PC-9 (cell line): Measurements from ENCODE around the gene UNC13C. TPM values are rescaled to one million over a fixed set of nuclear protein-coding genes. Genes with fewer than 3 reads are reported as not detected.

Experiments
- BruUV-seq: library from RNA; stranded (reverse); fragments of 400-500 nt; replicated peaks from 2 replicates; lab custom pipeline; 2021; lab: Mats Ljungman, UMichigan
- CTCF ChIA-PET: fragments of 300-600 bp; sonication (Branson Sonifier 250); formaldehyde crosslinking; loops from one replicate; lab custom pipeline; 2022; ENCODE audit warnings: antibody characterized with exemption; lab: Charles Lee
- POLR2A ChIA-PET: fragments of 300-600 bp; sonication (Branson Sonifier 250); formaldehyde crosslinking; loops from one replicate; lab custom pipeline; 2022; ENCODE audit warnings: antibody characterized with exemption; ENCODE audit not compliant: unreplicated experiment; lab: Charles Lee
- DNase-seq, 2 experiments: peaks; one replicate each; pipeline versions ENCODE4 v3.0.0 to v3.0.0-alpha.2; 2015 to 2022; ENCODE audit warnings: mixed read lengths in 1 of 2
- H2AFZ ChIP-seq: fragments of 200-600 bp; sonication (generic); 2 replicates; pipeline ENCODE4 v1.8.1; 2017; ENCODE audit warnings: antibody characterized with exemption
- H3F3A ChIP-seq: fragments of 200-600 bp; sonication (generic); 2 replicates; pipeline ENCODE4 v1.8.1; 2017; ENCODE audit warnings: antibody characterized with exemption, mild to moderate bottlenecking, low read depth; ENCODE audit not compliant: insufficient read depth
- H3K27ac ChIP-seq: fragments of 200-600 bp; sonication (generic); 2 replicates; pipeline ENCODE4 v1.6.1; 2016; ENCODE audit warnings: mixed run types
- H3K27me3 ChIP-seq: fragments of 200-600 bp; sonication (generic); 2 replicates; pipeline ENCODE4 v1.6.1; 2016; ENCODE audit warnings: low read depth, mixed run types; ENCODE audit not compliant: insufficient read depth
- H3K36me3 ChIP-seq: fragments of 200-600 bp; sonication (generic); 2 replicates; pipeline ENCODE4 v1.6.1; 2016; ENCODE audit warnings: low read depth, mixed run types
- H3K4me1 ChIP-seq: fragments of 200-600 bp; sonication (generic); replicated peaks from 2 replicates; pipeline ENCODE4 v1.6.1; 2016; ENCODE audit warnings: mixed run types; ENCODE audit not compliant: insufficient read depth
- H3K4me2 ChIP-seq: fragments of 200-600 bp; sonication (generic); 2 replicates; pipeline ENCODE4 v1.6.1; 2017; ENCODE audit warnings: mixed run types
- H3K4me3 ChIP-seq: fragments of 200-600 bp; sonication (generic); 2 replicates; pipeline ENCODE4 v1.6.1; 2016; ENCODE audit warnings: mixed run types
- H3K79me2 ChIP-seq: fragments of 200-600 bp; sonication (generic); 2 replicates; pipeline ENCODE4 v1.6.1; 2017; ENCODE audit warnings: low read depth, mixed run types
- H3K9me2 ChIP-seq: fragments of 200-600 bp; sonication (generic); 2 replicates; pipeline ENCODE4 v1.8.1; 2017; ENCODE audit warnings: mild to moderate bottlenecking; ENCODE audit not compliant: insufficient read depth
- H3K9me3 ChIP-seq: fragments of 200-600 bp; sonication (generic); 2 replicates; pipeline ENCODE4 v1.8.1; 2016; ENCODE audit warnings: low read depth; ENCODE audit not compliant: insufficient read depth
- H4K20me1 ChIP-seq: fragments of 200-600 bp; sonication (generic); 2 replicates; pipeline ENCODE4 v1.8.1; 2017; ENCODE audit not compliant: insufficient read depth
- CTCF ChIP-seq: fragments of 200-600 bp; sonication (generic); conservative IDR thresholded peaks from 2 replicates; pipeline ENCODE4 v1.6.1; 2017; ENCODE audit warnings: mixed run types, antibody characterized with exemption, mild to moderate bottlenecking, moderate library complexity
- EZH2 ChIP-seq: fragments of 200-600 bp; sonication (generic); IDR thresholded peaks from 2 replicates; pipeline ENCODE4 v1.8.0; 2017; ENCODE audit warnings: antibody characterized with exemption, low read depth
- intact Hi-C: fragments of 100-400 bp; cut with micrococcal nuclease; formaldehyde crosslinking; loops from one replicate; pipeline ENCODE4 v1.10.0; 2022; ENCODE audit not compliant: unreplicated experiment
- total RNA-seq: library from RNA; stranded (reverse); gene quantifications from 2 replicates; pipeline ENCODE4 v1.2.3, GENCODE V29; 2021

Gene UNC13C
- total RNA-seq, 1 experiment from 2014 or later = not detected

- H3K9me2 ChIP-seq = no peaks in the 10 kb centered on the region
- H3K4me3 ChIP-seq = no peak overlapping the region
- H3F3A ChIP-seq = no peaks in the 10 kb centered on the region
- no peaks in the 10 kb centered on the region for H4K20me1 ChIP-seq
- no TSS peak for BruUV-seq
- no peaks in the 10 kb centered on the region for H3K4me1 ChIP-seq
- no peaks in the 10 kb centered on the region for H3K27me3 ChIP-seq
- no peaks in the 10 kb centered on the region for H3K36me3 ChIP-seq
- DNase-seq = no peak
- CTCF ChIA-PET = no interaction called here
- no peak for TF ChIP-seq EZH2
- TF ChIP-seq CTCF = no peak
- intact Hi-C loops = no loop called here
- no peak overlapping the region for H3K27ac ChIP-seq
- POLR2A ChIA-PET = no interaction called here
- H3K4me2 ChIP-seq = no peak overlapping the region
- H2AFZ ChIP-seq = no peak overlapping the region
- H3K9me3 ChIP-seq = no peaks in the 10 kb centered on the region
- H3K79me2 ChIP-seq = no peaks in the 10 kb centered on the region
Observed at GRCh38 chr15:54620916-54621315, 642.7 kb downstream of the UNC13C start.

DNA sequence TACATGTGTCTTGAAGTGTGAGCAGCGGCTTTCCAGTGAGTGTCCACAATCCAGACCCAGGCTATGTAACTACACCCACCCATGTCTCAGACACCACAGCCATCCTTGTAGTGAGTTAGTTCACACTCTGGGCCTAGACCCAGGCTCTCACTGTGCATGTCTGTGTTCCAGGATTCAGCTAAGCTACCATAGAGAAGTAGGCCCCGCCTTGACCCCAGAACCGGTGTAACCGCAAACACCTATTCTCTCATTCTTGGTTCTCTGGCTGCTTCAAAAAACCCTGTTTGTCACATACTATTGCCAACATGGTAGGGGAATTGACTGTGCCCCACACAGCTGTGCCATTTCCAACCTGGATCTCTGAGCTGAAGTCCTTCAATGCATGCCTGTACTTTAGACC lies 657.9 kb downstream of the UNC13C start:
- Histone ChIP-seq H3K27me3 (no peaks in the 10 kb centered on the region), H4K20me1 (no peaks in the 10 kb centered on the region), H3K36me3 (no peaks in the 10 kb centered on the region), H3K79me2 (no peaks in the 10 kb centered on the region), H3K4me2 (no peak overlapping the region), H3K4me3 (no peak overlapping the region), H2AFZ (no peak overlapping the region), H3K9me3 (no peaks in the 10 kb centered on the region), H3K9me2 (no peaks in the 10 kb centered on the region), H3K4me1 (no peaks in the 10 kb centered on the region), H3K27ac (no peak overlapping the region), H3F3A (no peaks in the 10 kb centered on the region)
- no TSS peak for BruUV-seq
- ChIA-PET CTCF (no interaction called here), POLR2A (no interaction called here)
- intact Hi-C loops = no loop called here
- TF ChIP-seq EZH2 (no peak), CTCF (no peak)
- no peak for DNase-seq

DNA sequence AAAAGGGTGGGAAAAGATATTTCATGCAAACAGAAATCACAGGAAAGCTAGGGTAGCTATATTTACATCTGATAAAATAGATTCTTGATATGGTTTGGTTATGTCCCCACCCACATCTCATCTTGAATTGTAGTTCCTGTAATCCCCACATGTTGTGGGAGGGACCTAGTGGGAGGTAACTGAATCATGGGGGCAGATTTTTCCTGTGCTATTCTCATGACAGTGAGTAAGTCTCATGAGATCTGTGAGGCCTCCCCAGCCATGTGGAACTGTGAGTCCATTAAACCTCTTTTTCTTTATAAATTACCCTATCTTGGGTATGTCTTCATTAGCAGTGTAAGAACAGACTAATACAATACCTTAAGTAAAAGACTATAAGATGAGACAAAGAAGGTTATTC lies 660.4 kb downstream of the UNC13C start:
- Histone ChIP-seq H2AFZ (no peak overlapping the region), H3K9me2 (no peaks in the 10 kb centered on the region), H3K4me3 (no peak overlapping the region), H3K4me1 (no peaks in the 10 kb centered on the region), H3K79me2 (no peaks in the 10 kb centered on the region), H3K9me3 (no peaks in the 10 kb centered on the region), H3K27me3 (no peaks in the 10 kb centered on the region), H3K4me2 (no peak overlapping the region), H3F3A (no peaks in the 10 kb centered on the region), H3K36me3 (no peaks in the 10 kb centered on the region), H4K20me1 (no peaks in the 10 kb centered on the region), H3K27ac (no peak overlapping the region)
- intact Hi-C loops = no loop called here
- POLR2A ChIA-PET = no interaction called here
- BruUV-seq = no TSS peak
- no peak for DNase-seq
- CTCF ChIA-PET = interaction anchor here (0.7 kb wide), 1 partner anchor 401 kb away, joined by 3 read pairs; no protein-coding TSS in a partner anchor
- TF ChIP-seq EZH2 = no peak
- TF ChIP-seq CTCF = no peak
